Measurements from ENCODE around the gene IL10RA.

IL10RA gene

DNA sequence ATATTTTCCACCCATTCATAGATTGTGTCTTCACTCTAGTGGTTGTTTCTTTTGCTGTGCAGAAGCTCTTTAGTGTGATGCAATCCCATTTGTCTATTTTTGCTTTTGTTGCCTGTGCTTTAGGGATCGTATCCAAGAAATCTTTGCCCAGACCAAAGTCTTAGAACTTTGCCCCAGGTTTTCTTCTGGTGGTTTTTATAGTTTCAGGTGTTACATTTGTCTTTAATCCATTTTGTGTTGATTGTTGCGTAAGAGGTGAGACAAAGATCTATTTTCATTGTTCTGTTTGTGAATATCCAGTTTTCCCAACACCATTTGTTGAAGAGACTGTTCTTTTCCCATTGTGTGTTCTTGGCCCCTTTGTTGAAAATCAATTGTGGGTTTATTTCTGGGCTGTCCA lies 6.4 kb downstream of the IL10RA start:
- DNase-seq (ENCODE audit: insufficient read length, low spot score) (no peak), FAIRE-seq (no peak)
- TF ChIP-seq POLR2A (IDR thresholded peaks at IDR 0.05; ENCODE audit: low read depth, low read length), result no peak

DNA sequence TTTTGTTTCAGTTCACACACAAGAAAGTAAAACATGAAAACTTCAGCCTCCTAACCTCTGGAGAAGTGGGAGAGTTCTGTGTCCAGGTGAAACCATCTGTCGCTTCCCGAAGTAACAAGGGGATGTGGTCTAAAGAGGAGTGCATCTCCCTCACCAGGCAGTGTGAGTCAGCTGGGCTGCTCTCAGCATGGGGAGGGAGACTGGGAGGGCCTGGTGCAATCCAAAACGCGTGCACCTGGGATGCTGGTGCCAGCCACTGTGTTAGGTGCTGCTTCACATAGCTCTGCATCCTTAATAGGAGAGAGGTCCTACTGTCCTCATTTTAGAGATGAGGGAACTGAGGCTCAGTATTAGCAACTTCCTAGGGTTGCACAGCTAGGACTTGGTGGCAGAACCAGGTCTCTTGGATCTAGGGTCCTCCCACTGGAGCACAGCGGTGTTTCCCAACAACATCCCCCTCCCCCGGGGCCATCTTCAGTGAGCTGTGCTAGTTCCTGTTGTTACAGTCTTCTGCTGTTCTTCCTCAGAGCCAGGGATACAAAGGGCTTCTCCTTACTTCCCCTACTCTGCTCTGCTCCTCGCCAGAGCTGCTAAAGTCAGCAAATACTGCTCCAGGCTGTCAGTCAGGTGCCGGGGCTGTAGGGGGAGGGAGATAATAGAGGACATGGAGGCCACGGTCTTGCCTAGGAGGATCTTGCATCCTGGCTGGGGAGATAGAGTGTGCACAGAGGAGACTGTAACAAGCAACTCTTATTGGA lies 8.0 kb downstream of the IL10RA start:
- DNase-seq (ENCODE audit: insufficient read length, low spot score) (no peak), FAIRE-seq (no peak)
- no peak for TF ChIP-seq POLR2A (IDR thresholded peaks at IDR 0.05; ENCODE audit: low read depth, low read length)

DNA sequence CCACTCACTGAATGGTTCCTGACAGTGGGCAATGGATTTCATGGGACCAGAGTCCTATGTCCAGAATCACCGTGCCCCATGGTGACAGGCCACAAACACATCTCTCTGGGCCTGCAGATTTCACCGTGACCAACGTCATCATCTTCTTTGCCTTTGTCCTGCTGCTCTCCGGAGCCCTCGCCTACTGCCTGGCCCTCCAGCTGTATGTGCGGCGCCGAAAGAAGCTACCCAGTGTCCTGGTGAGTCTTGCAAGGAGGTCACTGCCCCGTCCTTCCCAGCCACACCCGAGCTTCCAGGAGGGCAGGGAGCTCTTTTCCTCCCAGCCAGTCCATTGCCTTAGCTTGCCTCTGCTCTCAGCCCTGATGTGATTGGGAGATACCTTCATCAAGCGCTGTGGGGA lies 9.3 kb downstream of the IL10RA start:
- no peak for TF ChIP-seq POLR2A (IDR thresholded peaks at IDR 0.05; ENCODE audit: low read depth, low read length)
- no peak for DNase-seq (ENCODE audit: insufficient read length, low spot score)

DNA sequence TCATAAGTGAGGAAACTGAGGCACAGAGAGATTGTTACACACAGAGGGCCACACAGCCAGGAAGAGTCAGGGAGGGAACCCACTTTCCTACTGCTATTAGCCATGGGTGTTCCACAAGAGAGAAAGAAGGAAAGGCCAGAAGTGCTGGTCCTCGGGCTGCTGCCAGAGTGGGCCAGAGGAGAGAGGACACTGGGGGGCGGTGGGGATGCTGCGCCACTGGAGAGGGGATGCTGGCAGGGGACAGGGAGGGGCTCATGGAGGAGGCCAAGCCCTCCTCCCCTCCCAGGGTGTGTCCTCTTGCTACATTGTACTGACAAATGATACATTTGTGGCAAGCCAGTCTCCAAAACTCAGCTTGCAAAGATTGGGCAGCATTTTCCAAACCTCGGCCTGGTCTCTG lies 9.9 kb downstream of the IL10RA start:
- no peak for FAIRE-seq
- no peak for TF ChIP-seq POLR2A (IDR thresholded peaks at IDR 0.05; ENCODE audit: low read depth, low read length)
- no peak for DNase-seq (ENCODE audit: insufficient read length, low spot score)

More for the DNA sequence above, 9.3 kb downstream of the IL10RA start:
- FAIRE-seq, result no peak

- DNase-seq (ENCODE audit: insufficient read length, low spot score) (no peak), FAIRE-seq (no peak)
- TF ChIP-seq POLR2A (IDR thresholded peaks at IDR 0.05; ENCODE audit: low read depth, low read length), result no peak
Measured at GRCh38 chr11:117997406-117997805, 11.2 kb downstream of the IL10RA start.

- FAIRE-seq, result no peak
- no peak for TF ChIP-seq POLR2A (IDR thresholded peaks at IDR 0.05; ENCODE audit: low read depth, low read length)
- DNase-seq (ENCODE audit: insufficient read length, low spot score), result no peak
Measured at GRCh38 chr11:117997823-117998579, 11.8 kb downstream of the IL10RA start.

GRCh38 chr11:117998664-117999353 lies 12.6 kb downstream of the IL10RA start:
- no peak for TF ChIP-seq POLR2A (IDR thresholded peaks at IDR 0.05; ENCODE audit: low read depth, low read length)
- FAIRE-seq (no peak), DNase-seq (ENCODE audit: insufficient read length, low spot score) (no peak)

DNA sequence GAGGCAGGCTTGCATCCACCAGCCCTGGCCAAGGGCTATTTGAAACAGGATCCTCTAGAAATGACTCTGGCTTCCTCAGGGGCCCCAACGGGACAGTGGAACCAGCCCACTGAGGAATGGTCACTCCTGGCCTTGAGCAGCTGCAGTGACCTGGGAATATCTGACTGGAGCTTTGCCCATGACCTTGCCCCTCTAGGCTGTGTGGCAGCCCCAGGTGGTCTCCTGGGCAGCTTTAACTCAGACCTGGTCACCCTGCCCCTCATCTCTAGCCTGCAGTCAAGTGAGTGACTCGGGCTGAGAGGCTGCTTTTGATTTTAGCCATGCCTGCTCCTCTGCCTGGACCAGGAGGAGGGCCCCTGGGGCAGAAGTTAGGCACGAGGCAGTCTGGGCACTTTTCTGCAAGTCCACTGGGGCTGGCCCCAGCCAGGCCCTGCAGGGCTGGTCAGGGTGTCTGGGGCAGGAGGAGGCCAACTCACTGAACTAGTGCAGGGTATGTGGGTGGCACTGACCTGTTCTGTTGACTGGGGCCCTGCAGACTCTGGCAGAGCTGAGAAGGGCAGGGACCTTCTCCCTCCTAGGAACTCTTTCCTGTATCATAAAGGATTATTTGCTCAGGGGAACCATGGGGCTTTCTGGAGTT lies 13.3 kb downstream of the IL10RA start:
- DNase-seq (ENCODE audit: insufficient read length, low spot score) (no peak), FAIRE-seq (no peak)
- TF ChIP-seq POLR2A (IDR thresholded peaks at IDR 0.05; ENCODE audit: low read depth, low read length), result no peak

DNA sequence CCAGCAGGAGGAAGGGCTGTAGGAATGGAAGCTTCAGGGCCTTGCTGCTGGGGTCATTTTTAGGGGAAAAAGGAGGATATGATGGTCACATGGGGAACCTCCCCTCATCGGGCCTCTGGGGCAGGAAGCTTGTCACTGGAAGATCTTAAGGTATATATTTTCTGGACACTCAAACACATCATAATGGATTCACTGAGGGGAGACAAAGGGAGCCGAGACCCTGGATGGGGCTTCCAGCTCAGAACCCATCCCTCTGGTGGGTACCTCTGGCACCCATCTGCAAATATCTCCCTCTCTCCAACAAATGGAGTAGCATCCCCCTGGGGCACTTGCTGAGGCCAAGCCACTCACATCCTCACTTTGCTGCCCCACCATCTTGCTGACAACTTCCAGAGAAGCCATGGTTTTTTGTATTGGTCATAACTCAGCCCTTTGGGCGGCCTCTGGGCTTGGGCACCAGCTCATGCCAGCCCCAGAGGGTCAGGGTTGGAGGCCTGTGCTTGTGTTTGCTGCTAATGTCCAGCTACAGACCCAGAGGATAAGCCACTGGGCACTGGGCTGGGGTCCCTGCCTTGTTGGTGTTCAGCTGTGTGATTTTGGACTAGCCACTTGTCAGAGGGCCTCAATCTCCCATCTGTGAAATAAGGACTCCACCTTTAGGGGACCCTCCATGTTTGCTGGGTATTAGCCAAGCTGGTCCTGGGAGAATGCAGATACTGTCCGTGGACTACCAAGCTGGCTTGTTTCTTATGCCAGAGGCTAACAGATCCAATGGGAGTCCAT lies 14.1 kb downstream of the IL10RA start:
- TF ChIP-seq POLR2A (IDR thresholded peaks at IDR 0.05; ENCODE audit: low read depth, low read length), result no peak
- no peak for FAIRE-seq
- no peak for DNase-seq (ENCODE audit: insufficient read length, low spot score)

GRCh38 chr11:118000850-118001228 lies 14.6 kb downstream of the IL10RA start:
- FAIRE-seq, result no peak
- no peak for DNase-seq (ENCODE audit: insufficient read length, low spot score)
- no peak for TF ChIP-seq POLR2A (IDR thresholded peaks at IDR 0.05; ENCODE audit: low read depth, low read length)

DNA sequence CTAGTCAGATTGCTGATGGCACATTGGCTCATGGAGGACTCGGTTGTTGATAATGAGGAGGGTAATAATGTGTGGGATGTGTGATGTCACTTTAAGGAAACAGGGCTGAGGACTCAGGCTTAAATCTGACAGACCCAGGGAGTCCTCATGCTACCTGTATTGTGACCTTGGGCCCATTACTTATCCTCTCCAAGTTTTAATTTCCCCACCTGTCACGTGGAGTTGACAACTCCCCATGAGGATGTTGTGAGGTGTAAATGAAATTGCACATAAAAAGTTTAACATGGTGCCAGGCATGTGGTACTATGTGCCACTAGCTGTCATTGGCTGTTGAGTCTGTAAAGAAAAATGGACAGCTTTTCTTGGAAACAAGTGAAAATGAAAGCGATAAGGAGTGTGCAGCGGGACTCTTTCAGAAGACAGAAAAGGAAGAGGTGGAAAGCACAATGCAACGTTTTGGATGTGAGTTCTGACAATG lies 15.3 kb downstream of the IL10RA start:
- no peak for FAIRE-seq
- no peak for TF ChIP-seq POLR2A (IDR thresholded peaks at IDR 0.05; ENCODE audit: low read depth, low read length)
- DNase-seq (ENCODE audit: insufficient read length, low spot score), result no peak

DNA sequence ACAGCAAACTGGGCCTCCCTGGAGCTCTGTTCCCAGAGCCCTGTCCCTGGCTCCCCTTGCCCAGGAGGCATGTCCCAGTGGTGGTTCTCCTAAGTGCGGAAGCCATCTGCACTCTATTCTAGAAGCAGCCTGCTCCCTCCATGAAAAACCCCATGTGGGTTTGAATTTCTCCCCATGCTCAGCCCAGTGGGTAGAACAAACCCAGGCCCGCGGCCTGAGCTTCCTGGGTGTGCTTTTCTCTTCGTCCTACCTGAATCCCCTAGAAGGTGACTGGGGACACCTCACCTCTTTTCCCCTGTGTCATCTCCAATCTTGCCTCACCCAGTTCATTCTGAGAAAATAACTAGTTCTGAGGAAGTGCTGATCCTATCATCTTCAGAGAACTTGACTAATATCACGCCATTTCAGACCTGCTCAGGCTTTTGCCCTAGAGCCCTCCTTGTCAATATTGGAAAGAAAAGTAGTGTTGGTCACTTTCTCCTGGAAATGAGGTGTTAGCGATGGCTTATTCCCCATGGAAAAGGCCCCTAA lies 15.9 kb downstream of the IL10RA start:
- DNase-seq (ENCODE audit: insufficient read length, low spot score) (no peak), FAIRE-seq (no peak)
- no peak for TF ChIP-seq POLR2A (IDR thresholded peaks at IDR 0.05; ENCODE audit: low read depth, low read length)

All from H54 (cell line).